Liver (tissue), 9 donors: Measurements from ENCODE around the gene ADCY10. TPM values are rescaled to one million over a fixed set of nuclear protein-coding genes. Genes with fewer than 3 reads are reported as not detected.

Experiments used
- DNase-seq: peaks from one replicate; pipeline ENCODE4 v3.0.0-alpha.2; 2017; ENCODE audit warnings: low spot score
- H3K27ac ChIP-seq, 2 donors: one replicate each; pipeline ENCODE4 v1.7.0; 2013; ENCODE audit warnings: inconsistent platforms in 2 of 2, low read length in 2 of 2, control low read depth in 1 of 2, low read depth in 1 of 2, mild to moderate bottlenecking in 1 of 2
- H3K27me3 ChIP-seq, 4 donors: one replicate each; pipeline versions ENCODE4 v1.6.1 to v1.7.0; 2013; ENCODE audit warnings: low read length in 3 of 4, inconsistent platforms in 1 of 4, mild to moderate bottlenecking in 1 of 4, moderate library complexity in 1 of 4; ENCODE audit not compliant: control insufficient read depth in 4 of 4, insufficient read depth in 4 of 4
- H3K36me3 ChIP-seq, 4 donors: one replicate each; pipeline versions ENCODE4 v1.6.1 to v1.7.0; 2013; ENCODE audit warnings: low read length in 3 of 4, mild to moderate bottlenecking in 3 of 4, low read depth in 1 of 4, moderate library complexity in 1 of 4; ENCODE audit not compliant: control insufficient read depth in 4 of 4, insufficient read depth in 3 of 4
- H3K4me1 ChIP-seq, 4 donors: one replicate each; pipeline versions ENCODE4 v1.6.1 to v1.7.0; 2013; ENCODE audit warnings: low read length in 3 of 4, mild to moderate bottlenecking in 3 of 4, moderate library complexity in 1 of 4; ENCODE audit not compliant: control insufficient read depth in 4 of 4, insufficient read depth in 4 of 4
- H3K4me3 ChIP-seq, 3 donors: one replicate each; pipeline versions ENCODE4 v1.6.1 to v1.7.0; 2013; ENCODE audit warnings: low read length in 3 of 3, control low read depth in 1 of 3, low read depth in 1 of 3, mild to moderate bottlenecking in 1 of 3
- H3K9ac ChIP-seq, 2 donors: one replicate each; pipeline ENCODE4 v1.7.0; 2013; ENCODE audit warnings: low read length in 2 of 2, mild to moderate bottlenecking in 2 of 2, moderate library complexity in 2 of 2, control low read depth in 1 of 2, low read depth in 1 of 2
- H3K9me3 ChIP-seq, 4 donors: one replicate each; pipeline versions ENCODE4 v1.6.1 to v1.7.0; 2013; ENCODE audit warnings: low read length in 3 of 4; ENCODE audit not compliant: control insufficient read depth in 4 of 4
- ATF3 ChIP-seq: IDR thresholded peaks from 2 replicates; pipeline ENCODE4 v1.6.1; 2016; ENCODE audit warnings: antibody characterized with exemption
- CTCF ChIP-seq: fragments of 150-350 bp; IDR thresholded peaks from 2 replicates; pipeline ENCODE4 v1.5.1; 2017; ENCODE audit warnings: improper control_type of control experiment, low read depth, low read length; ENCODE audit not compliant: missing input control
- EGR1 ChIP-seq, 2 donors: IDR thresholded peaks; 2 replicates each; pipeline ENCODE4 v1.6.1; 2016 to 2018; ENCODE audit warnings: antibody characterized with exemption in 2 of 2, low read depth in 2 of 2
- FOXA1 ChIP-seq: IDR thresholded peaks from 2 replicates; pipeline ENCODE4 v1.6.1; 2016; ENCODE audit warnings: antibody characterized with exemption
- GABPA ChIP-seq, 2 donors: IDR thresholded peaks in 1 of 2; conservative IDR thresholded peaks in 1 of 2; 2 replicates each; pipeline ENCODE4 v1.6.1; 2016; ENCODE audit warnings: antibody characterized with exemption in 2 of 2, mild to moderate bottlenecking in 1 of 2, moderate library complexity in 1 of 2
- HNF4A ChIP-seq, 2 donors: conservative IDR thresholded peaks; 2 replicates each; pipeline ENCODE4 v1.6.1; 2016; ENCODE audit warnings: antibody characterized with exemption in 2 of 2, mild to moderate bottlenecking in 2 of 2
- HNF4G ChIP-seq: IDR thresholded peaks from 2 replicates; pipeline ENCODE4 v1.6.1; 2016; ENCODE audit warnings: antibody characterized with exemption
- JUND ChIP-seq, 2 donors: IDR thresholded peaks; 2 replicates each; pipeline ENCODE4 v1.6.1; 2016; ENCODE audit warnings: antibody characterized with exemption in 2 of 2
- MAX ChIP-seq: IDR thresholded peaks from 2 replicates; pipeline ENCODE4 v1.6.1; 2016; ENCODE audit warnings: antibody characterized with exemption
- NR2F2 ChIP-seq: IDR thresholded peaks from 2 replicates; pipeline ENCODE4 v1.6.1; 2016; ENCODE audit warnings: antibody characterized with exemption
- RXRA ChIP-seq, 2 donors: IDR thresholded peaks; 2 replicates each; pipeline ENCODE4 v1.6.1; 2017 to 2018; ENCODE audit warnings: antibody characterized with exemption in 2 of 2, mild to moderate bottlenecking in 1 of 2
- SP1 ChIP-seq: IDR thresholded peaks from 2 replicates; pipeline ENCODE4 v1.6.1; 2018; ENCODE audit warnings: antibody characterized with exemption, mild to moderate bottlenecking
- TAF1 ChIP-seq: conservative IDR thresholded peaks from 2 replicates; pipeline ENCODE4 v1.6.1; 2016; ENCODE audit warnings: antibody characterized with exemption, mild to moderate bottlenecking
- YY1 ChIP-seq: IDR thresholded peaks from 2 replicates; pipeline ENCODE4 v1.6.1; 2016; ENCODE audit warnings: antibody characterized with exemption, mild to moderate bottlenecking
- WGBS: extraction: QIAGEN DNeasy Blood & Tissue Kit; methylation state at CpG from one replicate; pipeline ENCODE4 v1.1.7; 2013; 5-methylcytosine and 5-hydroxymethylcytosine counted together
- polyA plus RNA-seq, 2 donors: library from polyadenylated mRNA; stranded (reverse) in 1 of 2; unstranded in 1 of 2; fragments of 200-250 nt in 1 of 2; fragments of >200 nt in 1 of 2; fragmentation: Nextera tagmentation in 1 of 2; extraction: Ambion mirVana in 1 of 2; gene quantifications; one replicate each; pipeline versions ENCODE4 v1.2.1 to v1.2.3, GENCODE V29; 2013 to 2015
- total RNA-seq, 2 donors: library from RNA; depleted of rRNA; stranded (reverse); fragments of >200 nt; gene quantifications; one replicate each; pipeline ENCODE4 v1.2.3, GENCODE V29; 2014
- TF ChIP-seq, protein P1 (sequence below): IDR thresholded peaks from 2 replicates; pipeline ENCODE4 v1.6.1; 2016; ENCODE audit warnings: antibody characterized with exemption, mild to moderate bottlenecking
- donor health status: healthy.
- donor health status: healthy.
- donor health status: healthy.
- donor health status: healthy.
- donor health status: healthy.

ADCY10 gene
- total and polyA plus RNA-seq, 4 donors, result 0.89 to 4.7 (median 2.3) TPM

DNA sequence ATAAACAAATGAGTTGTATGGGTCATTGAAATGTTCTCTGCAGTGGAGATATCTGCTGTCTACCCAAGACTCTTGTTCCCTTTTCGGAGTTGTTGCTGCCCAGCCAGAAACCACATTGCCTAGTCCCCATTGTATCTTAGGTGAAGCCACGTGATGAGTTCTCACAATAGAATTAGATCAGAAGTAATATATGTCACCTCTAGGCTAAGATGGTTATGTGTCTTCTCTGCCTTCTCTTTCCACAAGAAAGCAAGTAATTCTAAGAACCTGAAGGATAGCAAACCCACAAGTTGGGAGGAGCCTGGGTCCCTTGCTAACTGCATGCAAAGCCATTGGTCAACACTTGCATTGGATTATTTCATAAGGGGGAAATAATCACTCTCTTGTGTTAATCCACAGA is 76.6 kb downstream of the ADCY10 start:
- Histone ChIP-seq H3K36me3 (no peaks in the 10 kb centered on the region), H3K4me1 (no peaks in the 10 kb centered on the region), H3K9ac (no peak overlapping the region), H3K9me3 (no peaks in the 10 kb centered on the region), H3K27ac (no peak overlapping the region), H3K27me3 (no peaks in the 10 kb centered on the region), H3K4me3 (no peak overlapping the region)
- DNase-seq, result no peak
- TF ChIP-seq ATF3 (no peak), CTCF (no peak), HNF4A (conservative IDR thresholded peaks at IDR 0.05) (no peak), EGR1 (IDR thresholded peaks at IDR 0.05; ENCODE audit: low read depth in 2 of 2) (no peak), YY1 (no peak), RXRA (IDR thresholded peaks at IDR 0.05) (no peak), HNF4G (no peak)
- TF ChIP-seq, protein P1, sequence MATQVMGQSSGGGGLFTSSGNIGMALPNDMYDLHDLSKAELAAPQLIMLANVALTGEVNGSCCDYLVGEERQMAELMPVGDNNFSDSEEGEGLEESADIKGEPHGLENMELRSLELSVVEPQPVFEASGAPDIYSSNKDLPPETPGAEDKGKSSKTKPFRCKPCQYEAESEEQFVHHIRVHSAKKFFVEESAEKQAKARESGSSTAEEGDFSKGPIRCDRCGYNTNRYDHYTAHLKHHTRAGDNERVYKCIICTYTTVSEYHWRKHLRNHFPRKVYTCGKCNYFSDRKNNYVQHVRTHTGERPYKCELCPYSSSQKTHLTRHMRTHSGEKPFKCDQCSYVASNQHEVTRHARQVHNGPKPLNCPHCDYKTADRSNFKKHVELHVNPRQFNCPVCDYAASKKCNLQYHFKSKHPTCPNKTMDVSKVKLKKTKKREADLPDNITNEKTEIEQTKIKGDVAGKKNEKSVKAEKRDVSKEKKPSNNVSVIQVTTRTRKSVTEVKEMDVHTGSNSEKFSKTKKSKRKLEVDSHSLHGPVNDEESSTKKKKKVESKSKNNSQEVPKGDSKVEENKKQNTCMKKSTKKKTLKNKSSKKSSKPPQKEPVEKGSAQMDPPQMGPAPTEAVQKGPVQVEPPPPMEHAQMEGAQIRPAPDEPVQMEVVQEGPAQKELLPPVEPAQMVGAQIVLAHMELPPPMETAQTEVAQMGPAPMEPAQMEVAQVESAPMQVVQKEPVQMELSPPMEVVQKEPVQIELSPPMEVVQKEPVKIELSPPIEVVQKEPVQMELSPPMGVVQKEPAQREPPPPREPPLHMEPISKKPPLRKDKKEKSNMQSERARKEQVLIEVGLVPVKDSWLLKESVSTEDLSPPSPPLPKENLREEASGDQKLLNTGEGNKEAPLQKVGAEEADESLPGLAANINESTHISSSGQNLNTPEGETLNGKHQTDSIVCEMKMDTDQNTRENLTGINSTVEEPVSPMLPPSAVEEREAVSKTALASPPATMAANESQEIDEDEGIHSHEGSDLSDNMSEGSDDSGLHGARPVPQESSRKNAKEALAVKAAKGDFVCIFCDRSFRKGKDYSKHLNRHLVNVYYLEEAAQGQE, result no peak
- 65% methylated on average over 2 of the region's 2 CpGs for WGBS

GRCh38 chr1:167836197-167836596 is 77.7 kb downstream of the ADCY10 start:
- TF ChIP-seq EGR1 (IDR thresholded peaks at IDR 0.05; ENCODE audit: low read depth in 2 of 2), result no peak
- TF ChIP-seq TAF1, result no peak
- no peak for TF ChIP-seq RXRA (IDR thresholded peaks at IDR 0.05)
- no peak for TF ChIP-seq GABPA (IDR thresholded peaks at IDR 0.05 in 1 of 2, conservative IDR thresholded peaks at IDR 0.05 in 1 of 2)
- no peak for TF ChIP-seq YY1
- no peak for TF ChIP-seq HNF4G
- no peak for TF ChIP-seq HNF4A (conservative IDR thresholded peaks at IDR 0.05)
- TF ChIP-seq FOXA1, result no peak
- no peak for TF ChIP-seq ATF3
- TF ChIP-seq JUND (IDR thresholded peaks at IDR 0.05), result no peak
- no peak for TF ChIP-seq NR2F2
- TF ChIP-seq CTCF, result no peak
- no peak for TF ChIP-seq MAX
- TF ChIP-seq, protein P1, result no peak
- TF ChIP-seq SP1, result no peak
- Histone ChIP-seq H3K9me3 (no peaks in the 10 kb centered on the region), H3K4me3 (no peak overlapping the region), H3K36me3 (no peaks in the 10 kb centered on the region), H3K4me1 (no peaks in the 10 kb centered on the region), H3K27ac (no peak overlapping the region), H3K9ac (no peak overlapping the region), H3K27me3 (no peaks in the 10 kb centered on the region)
- DNase-seq, result no peak
- 81% methylated on average over 4 of the region's 4 CpGs for WGBS
